HepG2 (cell line): ENCODE results near the gene GRK3. TPM values are rescaled to one million over a fixed set of nuclear protein-coding genes. Genes with fewer than 3 reads are reported as not detected.
"Not testable (repeated sequence)": the region's sequence is repeated elsewhere in the genome, so short reads cannot be mapped to it uniquely, and the experiment has no call there.

Experiments
- ATAC-seq: fragments of 200-7000 bp; cut with Tn5 transposase; 3 replicates; pipeline ENCODE4 v1.9.1; 2020; ENCODE audit warnings: mild to moderate bottlenecking, moderate library complexity
- BruUV-seq: library from RNA; stranded (reverse); fragments of 400-500 nt; replicated peaks from 2 replicates; lab custom pipeline; 2021; lab: Mats Ljungman, UMichigan
- CTCF ChIA-PET: fragments of 300-600 bp; formaldehyde crosslinking; extraction: SDS; loops from one replicate; lab custom pipeline; 2021; ENCODE audit warnings: low total read pairs, inconsistent platforms, low intra/inter-chr PET ratio; lab: Yijun Ruan, JAX
- POLR2A ChIA-PET: fragments of 350-600 bp; sonication (Branson Sonifier 250); formaldehyde crosslinking; loops from one replicate; lab custom pipeline; 2020; ENCODE audit warnings: antibody characterized with exemption, inconsistent platforms; lab: Yijun Ruan, JAX
- DNase-seq: peaks from one replicate; pipeline ENCODE4 v3.0.0-alpha.2; 2015; ENCODE audit warnings: low spot score
- FAIRE-seq: peaks from 3 replicates; lab custom pipeline; 2011; peaks lifted over from hg19 to GRCh38; lab: Jason Lieb, UNC
- H2AFZ ChIP-seq: one replicate; pipeline ENCODE4 v1.6.1; 2011; ENCODE audit warnings: low read length, inconsistent platforms
- H3K27ac ChIP-seq: fragments of 300-600 bp; 3 replicates; pipeline ENCODE4 v1.8.0; 2011; ENCODE audit warnings: mixed run types, mild to moderate bottlenecking, mixed read lengths, low read length, inconsistent platforms; ENCODE audit not compliant: insufficient read depth; ENCODE audit errors: extremely low read length
- H3K27me3 ChIP-seq, 2 experiments: fragments of 200-600 bp in 1 of 2; 2 replicates in 1 of 2; 3 replicates in 1 of 2; pipeline versions ENCODE4 v1.6.0 to v1.8.0; 2011; ENCODE audit warnings: low read length in 2 of 2, mild to moderate bottlenecking in 2 of 2, moderate library complexity in 2 of 2, inconsistent platforms in 1 of 2; ENCODE audit not compliant: insufficient read depth in 2 of 2, control insufficient read depth in 1 of 2
- H3K36me3 ChIP-seq, 2 experiments: fragments of 200-600 bp in 1 of 2; replicated peaks in 1 of 2; 2 replicates in 1 of 2; 3 replicates in 1 of 2; pipeline versions ENCODE4 v1.5.1 to v1.8.0; 2011; ENCODE audit warnings: low read length in 2 of 2, inconsistent platforms in 1 of 2; ENCODE audit not compliant: insufficient read depth in 2 of 2, control insufficient read depth in 1 of 2
- H3K4me1 ChIP-seq: 2 replicates; pipeline ENCODE4 v1.5.1; 2012; ENCODE audit warnings: low read length, inconsistent platforms; ENCODE audit not compliant: insufficient read depth
- H3K4me2 ChIP-seq: 2 replicates; pipeline ENCODE4 v1.6.0; 2011; ENCODE audit warnings: low read depth, low read length, inconsistent platforms
- H3K4me3 ChIP-seq, 3 experiments: fragments of 200-600 bp in 1 of 3; sonication (generic), shearing (Covaris generic) in 1 of 3; replicated peaks in 1 of 3; 2 replicates each; pipeline ENCODE4 v1.5.1; 2011 to 2016; ENCODE audit warnings: low read length in 3 of 3, inconsistent platforms in 2 of 3, low read depth in 2 of 3, mild to moderate bottlenecking in 2 of 3, control low read depth in 1 of 3, mixed read lengths in 1 of 3; ENCODE audit not compliant: insufficient read depth in 1 of 3
- H3K79me2 ChIP-seq: one replicate; pipeline ENCODE4 v1.6.1; 2011; ENCODE audit warnings: low read length, inconsistent platforms; ENCODE audit not compliant: insufficient read depth
- H3K9ac ChIP-seq: 2 replicates; pipeline ENCODE4 v1.6.0; 2011; ENCODE audit warnings: mild to moderate bottlenecking, low read depth, low read length, inconsistent platforms; ENCODE audit not compliant: insufficient read depth
- H3K9me3 ChIP-seq: 2 replicates; pipeline ENCODE4 v1.5.1; 2012; ENCODE audit warnings: mild to moderate bottlenecking, low read length
- H4K20me1 ChIP-seq: 2 replicates; pipeline ENCODE4 v1.6.0; 2011; ENCODE audit warnings: inconsistent platforms, mild to moderate bottlenecking, low read length, moderate library complexity; ENCODE audit not compliant: insufficient read depth
- DNMT3B ChIP-seq: conservative IDR thresholded peaks from 2 replicates; pipeline ENCODE4 v1.6.1; 2016; ENCODE audit warnings: missing biosample characterization, control low read depth
- IRF2 ChIP-seq: IDR thresholded peaks from 2 replicates; pipeline ENCODE4 v1.6.1; 2018; ENCODE audit warnings: missing genetic modification reagents, missing compliant biosample characterization
- ONECUT2 ChIP-seq: sonication (generic); formaldehyde crosslinking; IDR thresholded peaks from 2 replicates; pipeline ENCODE4 v1.4.0; 2020; ENCODE audit warnings: missing genetic modification reagents
- RARA ChIP-seq: IDR thresholded peaks from 2 replicates; pipeline ENCODE4 v1.6.1; 2016; ENCODE audit warnings: missing genetic modification reagents, missing compliant biosample characterization
- SMYD3 ChIP-seq: sonication (generic); formaldehyde crosslinking; IDR thresholded peaks from 2 replicates; pipeline ENCODE4 v1.8.1; 2023; ENCODE audit warnings: mild to moderate bottlenecking, missing genetic modification reagents
- ZBTB3 ChIP-seq: sonication (generic); formaldehyde crosslinking; IDR thresholded peaks from 2 replicates; pipeline ENCODE4 v1.4.0; 2020; ENCODE audit warnings: low read depth, mild to moderate bottlenecking, moderate library complexity, missing genetic modification reagents, borderline replicate concordance
- ZNF431 ChIP-seq: sonication (generic); formaldehyde crosslinking; IDR thresholded peaks from 2 replicates; pipeline ENCODE4 v1.9.0; 2022; ENCODE audit warnings: missing genetic modification reagents, low read depth, mild to moderate bottlenecking, borderline replicate concordance
- ZNF776 ChIP-seq: sonication (generic); formaldehyde crosslinking; IDR thresholded peaks from 2 replicates; pipeline ENCODE4 v1.4.0; 2020; ENCODE audit warnings: mild to moderate bottlenecking, missing genetic modification reagents
- WGBS: methylation state at CpG from one replicate; pipeline ENCODE4 v1.1.6; 2017; ENCODE audit warnings: low lambda C conversion rate; 5-methylcytosine and 5-hydroxymethylcytosine counted together
- in situ Hi-C: cut with HindIII; loops from 2 replicates; pipeline ENCODE4 v1.10.0; 2017; ENCODE audit warnings: low pct_unique_long_range_greater_than_20kb; ENCODE audit not compliant: extremely low pct_ligation_motif_present
- intact Hi-C: fragments of 100-400 bp; cut with micrococcal nuclease; formaldehyde crosslinking; loops from one replicate; pipeline ENCODE4 v1.10.0; 2022; ENCODE audit not compliant: unreplicated experiment
- polyA plus RNA-seq, 8 experiments: library from polyadenylated mRNA; depleted of rRNA in 3 of 8; stranded (reverse) in 7 of 8; unstranded in 1 of 8; fragments of >200 nt; fragmentation: Illumina TruSeq in 4 of 8; extraction: Trizol in 4 of 8; gene quantifications; 2 replicates each; pipeline versions ENCODE4 v1.2.1 to v1.2.3, GENCODE V29; 2011 to 2016; ENCODE audit warnings: low read depth in 4 of 8, missing spikeins in 1 of 8, mixed read lengths in 1 of 8; ENCODE audit not compliant: insufficient read depth in 1 of 8
- total RNA-seq, 5 experiments: library from RNA; depleted of rRNA; stranded (reverse); fragments of >200 nt; fragmentation: Illumina TruSeq; extraction: Trizol; gene quantifications; 2 replicates each; pipeline ENCODE4 v1.2.3, GENCODE V29; 2016; ENCODE audit warnings: low read depth in 1 of 5
- TF ChIP-seq, protein P1 (sequence below): sonication (generic); formaldehyde crosslinking; IDR thresholded peaks from 2 replicates; pipeline ENCODE4 v1.5.0; 2020; ENCODE audit warnings: mild to moderate bottlenecking, missing genetic modification reagents
- TF ChIP-seq, protein P2 (sequence below): sonication (generic); formaldehyde crosslinking; IDR thresholded peaks from 2 replicates; pipeline ENCODE4 v1.5.0; 2020; ENCODE audit warnings: missing genetic modification reagents, mild to moderate bottlenecking, borderline replicate concordance
- TF ChIP-seq, protein P3 (sequence below): sonication (generic); formaldehyde crosslinking; IDR thresholded peaks from 2 replicates; pipeline ENCODE4 v1.8.0; 2022; ENCODE audit warnings: missing genetic modification reagents, mild to moderate bottlenecking, inconsistent platforms, borderline replicate concordance
- TF ChIP-seq, protein P4 (sequence below): sonication (generic); formaldehyde crosslinking; conservative IDR thresholded peaks from 2 replicates; pipeline ENCODE4 v1.4.0; 2020; ENCODE audit warnings: missing genetic modification reagents

GRK3 gene
- total and polyA plus RNA-seq, 2 of the 13 experiments (the other 11 are each of a cell fraction or from before 2014, with no cell fraction given) = 8.5 to 16.7 TPM

DNA sequence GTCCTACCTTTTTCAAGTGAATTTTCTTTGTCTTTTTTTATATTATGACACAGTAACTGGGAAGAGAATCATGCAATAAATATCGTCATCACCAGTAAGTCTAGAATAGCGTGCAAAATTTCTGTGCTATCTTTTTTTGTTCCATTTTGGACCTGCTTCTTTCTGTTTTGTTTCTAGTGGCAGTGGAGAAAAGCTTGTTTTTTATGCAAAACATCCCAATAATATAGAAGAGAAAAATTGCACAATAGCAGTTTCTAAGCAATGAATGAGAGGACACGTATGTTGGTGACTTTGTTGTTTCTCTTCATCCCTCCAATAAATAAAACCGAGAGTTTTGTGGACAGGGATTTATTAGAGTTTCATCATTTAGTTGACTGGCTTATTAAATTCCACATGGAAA lies 10.3 kb downstream of the GRK3 start:
- Histone ChIP-seq H4K20me1 (no peaks in the 10 kb centered on the region), H3K9me3 (no peaks in the 10 kb centered on the region), H3K36me3 (peaks cover 0 to 4% of the 10 kb centered on the region in 2 experiments; a peak in 1 of 5 replicates), H3K27ac (no peak overlapping the region)
- POLR2A ChIA-PET = no interaction called here
- WGBS = 97% methylated on average over 4 of the region's 4 CpGs
- no peak for ATAC-seq
- BruUV-seq = no TSS peak
- TF ChIP-seq, protein P1, sequence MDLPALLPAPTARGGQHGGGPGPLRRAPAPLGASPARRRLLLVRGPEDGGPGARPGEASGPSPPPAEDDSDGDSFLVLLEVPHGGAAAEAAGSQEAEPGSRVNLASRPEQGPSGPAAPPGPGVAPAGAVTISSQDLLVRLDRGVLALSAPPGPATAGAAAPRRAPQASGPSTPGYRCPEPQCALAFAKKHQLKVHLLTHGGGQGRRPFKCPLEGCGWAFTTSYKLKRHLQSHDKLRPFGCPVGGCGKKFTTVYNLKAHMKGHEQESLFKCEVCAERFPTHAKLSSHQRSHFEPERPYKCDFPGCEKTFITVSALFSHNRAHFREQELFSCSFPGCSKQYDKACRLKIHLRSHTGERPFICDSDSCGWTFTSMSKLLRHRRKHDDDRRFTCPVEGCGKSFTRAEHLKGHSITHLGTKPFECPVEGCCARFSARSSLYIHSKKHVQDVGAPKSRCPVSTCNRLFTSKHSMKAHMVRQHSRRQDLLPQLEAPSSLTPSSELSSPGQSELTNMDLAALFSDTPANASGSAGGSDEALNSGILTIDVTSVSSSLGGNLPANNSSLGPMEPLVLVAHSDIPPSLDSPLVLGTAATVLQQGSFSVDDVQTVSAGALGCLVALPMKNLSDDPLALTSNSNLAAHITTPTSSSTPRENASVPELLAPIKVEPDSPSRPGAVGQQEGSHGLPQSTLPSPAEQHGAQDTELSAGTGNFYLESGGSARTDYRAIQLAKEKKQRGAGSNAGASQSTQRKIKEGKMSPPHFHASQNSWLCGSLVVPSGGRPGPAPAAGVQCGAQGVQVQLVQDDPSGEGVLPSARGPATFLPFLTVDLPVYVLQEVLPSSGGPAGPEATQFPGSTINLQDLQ (CRISPR knock-in tag) = no peak
- TF ChIP-seq, protein P2, sequence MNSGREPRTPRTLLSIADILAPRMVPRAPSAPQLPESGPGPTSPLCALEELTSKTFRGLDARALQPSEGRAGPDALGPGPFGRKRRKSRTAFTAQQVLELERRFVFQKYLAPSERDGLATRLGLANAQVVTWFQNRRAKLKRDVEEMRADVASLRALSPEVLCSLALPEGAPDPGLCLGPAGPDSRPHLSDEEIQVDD (CRISPR knock-in tag) = no peak
- no peak for TF ChIP-seq ONECUT2 (CRISPR knock-in tag)
- no peak for TF ChIP-seq ZNF776 (CRISPR knock-in tag)
- TF ChIP-seq, protein P3, sequence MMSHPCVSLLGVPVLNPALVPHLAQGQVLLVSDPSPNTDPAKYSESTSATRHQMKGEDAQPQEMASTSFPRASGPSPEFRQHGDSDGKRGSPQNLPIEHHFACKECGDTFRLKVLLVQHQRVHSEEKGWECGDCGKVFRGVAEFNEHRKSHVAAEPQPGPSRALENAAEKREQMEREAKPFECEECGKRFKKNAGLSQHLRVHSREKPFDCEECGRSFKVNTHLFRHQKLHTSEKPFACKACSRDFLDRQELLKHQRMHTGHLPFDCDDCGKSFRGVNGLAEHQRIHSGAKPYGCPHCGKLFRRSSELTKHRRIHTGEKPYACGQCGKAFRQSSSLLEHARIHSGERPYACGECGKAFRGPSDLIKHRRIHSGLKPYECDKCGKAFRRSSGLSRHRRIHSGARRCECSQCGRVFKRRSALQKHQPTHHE = no peak
- no peak for TF ChIP-seq IRF2 (CRISPR knock-in tag)
- no peak for TF ChIP-seq ZNF431 (CRISPR knock-in tag)
- TF ChIP-seq DNMT3B (CRISPR knock-in tag) = no peak
- TF ChIP-seq, protein P4, sequence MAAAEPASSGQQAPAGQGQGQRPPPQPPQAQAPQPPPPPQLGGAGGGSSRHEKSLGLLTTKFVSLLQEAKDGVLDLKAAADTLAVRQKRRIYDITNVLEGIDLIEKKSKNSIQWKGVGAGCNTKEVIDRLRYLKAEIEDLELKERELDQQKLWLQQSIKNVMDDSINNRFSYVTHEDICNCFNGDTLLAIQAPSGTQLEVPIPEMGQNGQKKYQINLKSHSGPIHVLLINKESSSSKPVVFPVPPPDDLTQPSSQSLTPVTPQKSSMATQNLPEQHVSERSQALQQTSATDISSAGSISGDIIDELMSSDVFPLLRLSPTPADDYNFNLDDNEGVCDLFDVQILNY (CRISPR knock-in tag) = no peak
- no peak for TF ChIP-seq SMYD3 (CRISPR knock-in tag)
- no peak for TF ChIP-seq RARA (CRISPR knock-in tag)
- TF ChIP-seq ZBTB3 (CRISPR knock-in tag) = no peak
- TF ChIP-seq, all 625 proteins: peak for 0
- Histone ChIP-seq H2AFZ (no peak overlapping the region), H3K79me2 (peaks cover 15% of the 10 kb centered on the region), H3K27me3 (no peaks in the 10 kb centered on the region), H3K4me1 (no peaks in the 10 kb centered on the region), H3K4me3 (no peak overlapping the region), H3K9ac (no peak overlapping the region), H3K4me2 (no peak overlapping the region)
- CTCF ChIA-PET = no interaction called here
- FAIRE-seq (no peak), DNase-seq (no peak)
- in situ Hi-C loops = no loop called here
- intact Hi-C loops = no loop called here

DNA sequence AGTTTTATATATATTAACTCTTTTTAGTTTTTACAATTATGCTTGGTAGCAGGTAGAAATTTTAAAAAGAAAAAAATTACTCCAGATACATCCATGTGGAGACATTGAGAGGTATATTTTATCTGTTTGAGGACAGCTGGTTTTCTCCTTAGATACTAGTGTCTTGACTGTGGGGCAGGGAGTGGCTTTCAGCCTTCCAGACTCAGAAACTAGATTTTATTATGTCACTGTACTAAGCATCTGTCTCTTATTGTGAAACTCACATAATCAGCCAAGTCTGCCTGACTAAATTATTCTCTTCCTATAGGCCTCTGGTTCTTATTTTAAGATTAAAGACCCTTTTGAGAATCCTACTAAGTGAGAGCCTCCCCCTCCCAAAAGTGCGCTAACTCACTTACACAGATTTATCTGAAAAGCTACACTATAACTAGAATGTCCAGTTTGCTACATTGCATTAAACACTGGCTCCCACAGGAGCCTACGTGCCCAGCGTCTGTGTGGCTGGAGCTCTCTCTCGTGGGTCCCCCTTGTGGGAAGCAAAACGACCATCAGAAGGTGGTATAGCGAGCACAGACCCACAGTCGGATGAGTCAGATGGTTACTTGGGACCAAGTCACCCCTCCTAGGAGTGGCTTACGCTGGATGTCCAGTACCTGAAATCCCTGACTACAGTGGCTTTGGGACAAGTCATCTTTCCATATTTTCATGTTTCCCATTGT lies 11.4 kb downstream of the GRK3 start:
- H3K9ac ChIP-seq, ATAC-seq, H3K27me3 ChIP-seq, H3K4me3 ChIP-seq, CTCF ChIA-PET, H3K4me1 ChIP-seq, H3K9me3 ChIP-seq, H3K27ac ChIP-seq, DNase-seq, BruUV-seq, H3K4me2 ChIP-seq, intact Hi-C loops, H2AFZ ChIP-seq, H3K36me3 ChIP-seq, in situ Hi-C loops, H4K20me1 ChIP-seq, FAIRE-seq, POLR2A ChIA-PET: not testable (repeated sequence)
- peaks cover 15% of the 10 kb centered on the region for H3K79me2 ChIP-seq
- 96% methylated on average over 8 of the region's 8 CpGs for WGBS
